Measurements from ENCODE around the gene WDR45B. TPM values are rescaled to one million over a fixed set of nuclear protein-coding genes. Genes with fewer than 3 reads are reported as not detected.

Gene WDR45B
- 74.1 TPM for total RNA-seq (ENCODE audit: unreplicated experiment)
- long read RNA-seq, transcript WDR45B-201 (10 exons, 2,587 nt) = major isoform, 30 of 35 reads
- long read RNA-seq, partial matches to known transcripts = 0 of 35 reads
- long read RNA-seq, other reads (novel, unspliced or antisense) = 4 of 35 reads

- Mint-ChIP-seq H3K36me3 (ENCODE audit: low read depth, unreplicated experiment) (peaks cover 9% of the 10 kb centered on the region), H3K27me3 (ENCODE audit: unreplicated experiment) (peaks cover 16% of the 10 kb centered on the region), H3K4me1 (ENCODE audit: unreplicated experiment) (peaks cover 4% of the 10 kb centered on the region), H3K27ac (ENCODE audit: unreplicated experiment) (peak within 1 kb of the TSS; percentile 42), H3K9me3 (ENCODE audit: unreplicated experiment) (no peaks in the 10 kb centered on the region), H3K4me3 (ENCODE audit: unreplicated experiment) (peak within 1 kb of the TSS; percentile 90)
- TF ChIP-seq, protein P1, sequence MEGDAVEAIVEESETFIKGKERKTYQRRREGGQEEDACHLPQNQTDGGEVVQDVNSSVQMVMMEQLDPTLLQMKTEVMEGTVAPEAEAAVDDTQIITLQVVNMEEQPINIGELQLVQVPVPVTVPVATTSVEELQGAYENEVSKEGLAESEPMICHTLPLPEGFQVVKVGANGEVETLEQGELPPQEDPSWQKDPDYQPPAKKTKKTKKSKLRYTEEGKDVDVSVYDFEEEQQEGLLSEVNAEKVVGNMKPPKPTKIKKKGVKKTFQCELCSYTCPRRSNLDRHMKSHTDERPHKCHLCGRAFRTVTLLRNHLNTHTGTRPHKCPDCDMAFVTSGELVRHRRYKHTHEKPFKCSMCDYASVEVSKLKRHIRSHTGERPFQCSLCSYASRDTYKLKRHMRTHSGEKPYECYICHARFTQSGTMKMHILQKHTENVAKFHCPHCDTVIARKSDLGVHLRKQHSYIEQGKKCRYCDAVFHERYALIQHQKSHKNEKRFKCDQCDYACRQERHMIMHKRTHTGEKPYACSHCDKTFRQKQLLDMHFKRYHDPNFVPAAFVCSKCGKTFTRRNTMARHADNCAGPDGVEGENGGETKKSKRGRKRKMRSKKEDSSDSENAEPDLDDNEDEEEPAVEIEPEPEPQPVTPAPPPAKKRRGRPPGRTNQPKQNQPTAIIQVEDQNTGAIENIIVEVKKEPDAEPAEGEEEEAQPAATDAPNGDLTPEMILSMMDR (IDR thresholded peaks at IDR 0.05; ENCODE audit: unreplicated experiment) = no peak
- peak; percentile 90 for DNase-seq (ENCODE audit: low spot score)
Measured at GRCh38 chr17:82648165-82648668, at the start of gene WDR45B. Gene WDR45B, minus strand, starts transcription at chr17:82648444. Its CDS starts 104 bp downstream, at chr17:82648340.

- Mint-ChIP-seq H3K4me3 (ENCODE audit: unreplicated experiment) (no peak overlapping the region), H3K27me3 (ENCODE audit: unreplicated experiment) (peaks cover 26% of the 10 kb centered on the region)
Measured at GRCh38 chr17:82697808-82698064, 49.5 kb upstream of the WDR45B start.

DNA sequence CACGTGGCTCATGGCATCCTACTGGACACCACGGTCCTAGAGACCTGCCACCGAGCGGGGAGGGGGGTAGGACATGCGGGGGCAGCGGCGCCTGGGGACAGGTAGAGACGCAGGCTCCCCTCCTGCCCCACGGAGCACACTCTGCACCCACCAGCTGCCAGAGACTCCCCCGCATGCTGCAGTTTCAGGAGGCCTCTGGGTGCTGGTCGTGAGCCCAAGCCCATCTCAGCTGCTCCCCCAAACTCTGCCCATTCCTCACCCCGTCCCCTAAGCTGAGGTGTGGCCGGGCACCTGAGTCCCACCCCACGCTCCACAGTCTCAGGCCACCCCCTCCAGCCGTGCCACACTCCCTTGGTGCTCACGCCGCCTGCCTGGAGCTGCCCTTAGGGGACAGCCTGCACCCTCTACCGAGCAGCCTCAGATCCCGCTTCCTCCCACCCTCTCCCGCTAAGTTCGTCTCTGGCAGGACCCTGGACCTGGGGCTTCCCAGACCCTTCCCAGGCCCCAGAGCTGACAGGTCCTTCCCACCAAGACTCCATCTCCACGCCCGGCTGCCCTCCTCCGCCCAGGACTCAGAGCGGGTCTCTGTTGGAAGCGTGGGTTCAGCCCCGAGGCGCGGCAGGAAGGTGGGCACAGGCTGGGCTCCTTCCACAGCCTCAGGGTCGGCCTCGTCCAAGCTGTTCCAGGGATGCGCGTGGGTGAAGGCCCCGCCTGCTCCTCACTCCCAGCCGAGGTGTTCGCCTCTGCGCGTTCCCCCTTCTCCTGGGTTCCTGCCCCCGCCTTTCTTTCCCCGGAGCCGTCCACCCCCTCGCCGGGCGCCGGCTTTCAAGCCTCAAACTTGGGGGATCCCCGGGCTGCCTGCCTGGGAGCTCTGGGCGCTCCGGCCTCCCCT is 48.9 kb upstream of the WDR45B start:
- no peak for DNase-seq (ENCODE audit: low spot score)
- H3K9me3 Mint-ChIP-seq (ENCODE audit: unreplicated experiment) = peaks cover 9% of the 10 kb centered on the region
- peaks cover 5% of the 10 kb centered on the region for H3K36me3 Mint-ChIP-seq (ENCODE audit: low read depth, unreplicated experiment)
- TF ChIP-seq, protein P1 (IDR thresholded peaks at IDR 0.05; ENCODE audit: unreplicated experiment) = no peak
- H3K27me3 Mint-ChIP-seq (ENCODE audit: unreplicated experiment) = peaks cover 26% of the 10 kb centered on the region
- H3K4me3 Mint-ChIP-seq (ENCODE audit: unreplicated experiment) = peak overlapping the region; percentile 59
- H3K27ac Mint-ChIP-seq (ENCODE audit: unreplicated experiment) = no peak overlapping the region
- peaks cover 4% of the 10 kb centered on the region for H3K4me1 Mint-ChIP-seq (ENCODE audit: unreplicated experiment)

More at GRCh38 chr17:82697808-82698064, 49.5 kb upstream of the WDR45B start:
- H3K36me3 Mint-ChIP-seq (ENCODE audit: low read depth, unreplicated experiment) = peaks cover 5% of the 10 kb centered on the region
- H3K27ac Mint-ChIP-seq (ENCODE audit: unreplicated experiment) = no peak overlapping the region
- TF ChIP-seq, protein P1 (IDR thresholded peaks at IDR 0.05; ENCODE audit: unreplicated experiment) = no peak
- DNase-seq (ENCODE audit: low spot score) = no peak
- H3K4me1 Mint-ChIP-seq (ENCODE audit: unreplicated experiment) = peaks cover 4% of the 10 kb centered on the region
- peaks cover 9% of the 10 kb centered on the region for H3K9me3 Mint-ChIP-seq (ENCODE audit: unreplicated experiment)

GRCh38 chr17:82696259-82696658 is 48.0 kb upstream of the WDR45B start:
- Mint-ChIP-seq H3K9me3 (ENCODE audit: unreplicated experiment) (peaks cover 9% of the 10 kb centered on the region), H3K36me3 (ENCODE audit: low read depth, unreplicated experiment) (peaks cover 5% of the 10 kb centered on the region), H3K27me3 (ENCODE audit: unreplicated experiment) (peaks cover 28% of the 10 kb centered on the region), H3K27ac (ENCODE audit: unreplicated experiment) (no peak overlapping the region), H3K4me1 (ENCODE audit: unreplicated experiment) (peaks cover 4% of the 10 kb centered on the region), H3K4me3 (ENCODE audit: unreplicated experiment) (no peak overlapping the region)
- no peak for DNase-seq (ENCODE audit: low spot score)
- TF ChIP-seq, protein P1 (IDR thresholded peaks at IDR 0.05; ENCODE audit: unreplicated experiment) = no peak

DNA sequence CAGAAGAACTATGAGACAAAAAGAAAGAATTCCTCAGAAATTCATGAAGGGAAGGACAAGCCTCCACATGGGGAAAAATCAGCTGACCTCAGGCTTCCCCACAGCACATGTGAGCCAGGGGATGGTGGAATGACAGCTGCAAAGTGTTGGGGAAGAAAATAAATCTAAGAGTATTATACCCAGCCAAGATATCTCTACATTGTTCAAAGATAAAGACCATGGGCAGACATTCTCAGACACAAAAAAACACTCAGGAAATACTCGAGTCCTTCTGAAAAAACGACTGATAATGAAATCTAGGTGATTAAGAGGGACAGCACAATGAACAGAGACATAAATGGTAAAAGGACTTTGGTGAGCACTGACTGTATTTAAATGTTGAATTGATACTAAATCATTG is 46.4 kb upstream of the WDR45B start:
- Mint-ChIP-seq H3K4me1 (ENCODE audit: unreplicated experiment) (peaks cover 4% of the 10 kb centered on the region), H3K4me3 (ENCODE audit: unreplicated experiment) (no peak overlapping the region)
- no peak for DNase-seq (ENCODE audit: low spot score)

More for the DNA sequence above, 46.4 kb upstream of the WDR45B start:
- TF ChIP-seq, protein P1 (IDR thresholded peaks at IDR 0.05; ENCODE audit: unreplicated experiment) = no peak
- Mint-ChIP-seq H3K27ac (ENCODE audit: unreplicated experiment) (no peak overlapping the region), H3K9me3 (ENCODE audit: unreplicated experiment) (peaks cover 9% of the 10 kb centered on the region), H3K27me3 (ENCODE audit: unreplicated experiment) (peaks cover 25% of the 10 kb centered on the region), H3K36me3 (ENCODE audit: low read depth, unreplicated experiment) (peaks cover 9% of the 10 kb centered on the region)

Measured in endothelial cell (in vitro differentiated cells).